ENCODE data around the gene MAB21L4. TPM values are rescaled to one million over a fixed set of nuclear protein-coding genes. Genes with fewer than 3 reads are reported as not detected.

The MAB21L4 gene
- total RNA-seq, 2 donors from 2014 or later, result not detected

- H3K4me3 ChIP-seq, result no peak overlapping the region
- ATAC-seq (ENCODE audit: insufficient number of reproducible peaks, low FRiP score, low read depth), result no peak
- TF ChIP-seq CTCF (IDR thresholded peaks at IDR 0.05), result no peak
Observed at GRCh38 chr2:240884745-240885144, 11.2 kb downstream of the MAB21L4 start.

DNA sequence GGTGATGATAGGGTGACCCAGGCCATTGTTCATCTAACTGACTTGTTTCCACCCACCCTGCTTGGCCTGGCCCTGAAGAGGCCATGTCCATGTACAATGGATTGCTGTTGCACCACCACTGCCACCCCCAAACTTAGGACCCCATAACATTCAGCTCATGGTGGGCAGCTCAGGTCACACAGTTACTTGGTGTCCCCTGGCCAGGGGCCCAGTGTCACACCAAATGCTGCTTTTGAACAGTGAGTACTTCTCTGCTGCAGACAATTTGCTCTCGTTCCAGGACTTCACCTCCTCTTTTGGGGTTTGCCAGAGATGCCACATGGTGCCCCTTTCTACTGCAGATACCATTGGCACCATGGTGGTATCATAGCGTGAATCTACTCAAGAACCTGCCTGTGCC lies 11.7 kb downstream of the MAB21L4 start:
- Histone ChIP-seq H3K27ac (no peak overlapping the region), H3K27me3 (replicated peaks; ENCODE audit: insufficient read depth) (no peaks in the 10 kb centered on the region), H3K36me3 (no peaks in the 10 kb centered on the region), H3K4me3 (no peak overlapping the region), H3K4me1 (ENCODE audit: control insufficient read depth in 1 of 2, low read depth in 2 of 2) (no peaks in the 10 kb centered on the region), H3K9me3 (no peaks in the 10 kb centered on the region)
- ATAC-seq (ENCODE audit: insufficient number of reproducible peaks, low FRiP score, low read depth) (no peak), DNase-seq (ENCODE audit: low spot score) (no peak)
- TF ChIP-seq CTCF (IDR thresholded peaks at IDR 0.05), result no peak

More at GRCh38 chr2:240884745-240885144, 11.2 kb downstream of the MAB21L4 start:
- H3K9me3 ChIP-seq, result no peaks in the 10 kb centered on the region
- H3K4me1 ChIP-seq (ENCODE audit: control insufficient read depth in 1 of 2, low read depth in 2 of 2), result no peaks in the 10 kb centered on the region
- DNase-seq (ENCODE audit: low spot score), result no peak
- H3K36me3 ChIP-seq, result no peaks in the 10 kb centered on the region
- no peaks in the 10 kb centered on the region for H3K27me3 ChIP-seq (replicated peaks; ENCODE audit: insufficient read depth)
- H3K27ac ChIP-seq, result no peak overlapping the region

DNA sequence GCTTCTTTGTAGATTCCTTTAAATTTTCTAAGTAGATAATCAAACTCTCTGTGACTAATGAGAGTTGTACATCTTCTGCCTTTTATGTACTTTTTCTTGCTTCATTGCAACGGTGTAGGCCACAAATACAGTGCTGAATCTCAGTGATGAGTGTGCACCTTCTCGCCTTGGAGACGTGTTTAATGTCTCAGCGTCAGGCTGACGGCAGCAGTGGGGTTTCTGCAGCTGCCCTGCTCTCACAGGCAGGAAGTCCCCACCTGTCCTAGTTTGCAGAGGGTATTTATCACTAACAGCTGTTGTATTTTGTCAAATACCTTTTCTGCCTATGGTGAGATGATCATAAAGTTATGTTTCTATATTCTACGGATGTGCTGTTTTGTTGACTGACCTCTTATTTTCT lies 14.0 kb downstream of the MAB21L4 start:
- no peak overlapping the region for H3K4me3 ChIP-seq
- ATAC-seq (ENCODE audit: insufficient number of reproducible peaks, low FRiP score, low read depth) (no peak), DNase-seq (ENCODE audit: low spot score) (no peak)
- H3K36me3 ChIP-seq, result no peaks in the 10 kb centered on the region
- H3K9me3 ChIP-seq, result no peaks in the 10 kb centered on the region
- H3K27ac ChIP-seq, result no peak overlapping the region
- H3K4me1 ChIP-seq (ENCODE audit: control insufficient read depth in 1 of 2, low read depth in 2 of 2), result no peaks in the 10 kb centered on the region
- TF ChIP-seq CTCF (IDR thresholded peaks at IDR 0.05), result no peak
- no peaks in the 10 kb centered on the region for H3K27me3 ChIP-seq (replicated peaks; ENCODE audit: insufficient read depth)

GRCh38 chr2:240879105-240879504 lies 16.9 kb downstream of the MAB21L4 start:
- no peak for DNase-seq (ENCODE audit: low spot score)
- no peak for TF ChIP-seq CTCF (IDR thresholded peaks at IDR 0.05)
- Histone ChIP-seq H3K27me3 (replicated peaks; ENCODE audit: insufficient read depth) (no peaks in the 10 kb centered on the region), H3K36me3 (no peaks in the 10 kb centered on the region), H3K4me3 (no peak overlapping the region), H3K27ac (no peak overlapping the region), H3K4me1 (ENCODE audit: control insufficient read depth in 1 of 2, low read depth in 2 of 2) (no peaks in the 10 kb centered on the region), H3K9me3 (no peaks in the 10 kb centered on the region)
- ATAC-seq (ENCODE audit: insufficient number of reproducible peaks, low FRiP score, low read depth), result no peak

DNA sequence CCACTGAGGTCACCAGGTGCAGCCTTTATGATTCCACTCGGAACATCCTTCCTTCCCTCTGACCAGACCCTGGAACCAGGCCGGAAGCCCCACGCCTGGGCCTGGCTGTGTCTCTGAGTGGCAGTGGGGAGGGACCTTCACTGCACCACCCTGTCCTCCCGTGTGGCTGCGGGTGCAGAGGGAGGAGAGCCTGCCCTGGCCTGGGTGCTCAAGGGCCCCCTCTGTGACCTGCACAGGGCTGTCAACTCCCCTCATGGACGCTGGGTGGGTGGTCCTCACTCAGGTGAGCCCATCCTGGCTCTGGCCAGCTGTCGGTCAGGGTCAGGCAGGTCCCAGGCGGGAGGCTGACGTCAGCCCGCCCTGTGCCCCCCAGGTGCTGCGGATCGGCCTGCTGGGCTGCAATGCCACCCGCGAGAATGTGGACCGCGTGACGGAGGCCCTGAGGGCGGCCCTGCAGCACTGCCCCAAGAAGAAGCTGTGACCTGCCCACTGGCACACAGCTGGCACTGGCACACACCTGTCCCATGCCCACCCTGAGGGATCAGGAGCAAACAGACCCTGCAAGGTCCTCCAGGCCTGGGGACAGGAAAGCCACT lies 17.5 kb downstream of the MAB21L4 start:
- Histone ChIP-seq H3K4me1 (ENCODE audit: control insufficient read depth in 1 of 2, low read depth in 2 of 2) (no peaks in the 10 kb centered on the region), H3K4me3 (no peak overlapping the region), H3K27me3 (replicated peaks; ENCODE audit: insufficient read depth) (no peaks in the 10 kb centered on the region), H3K36me3 (no peaks in the 10 kb centered on the region), H3K9me3 (no peaks in the 10 kb centered on the region), H3K27ac (no peak overlapping the region)
- DNase-seq (ENCODE audit: low spot score) (no peak), ATAC-seq (ENCODE audit: insufficient number of reproducible peaks, low FRiP score, low read depth) (no peak)
- no peak for TF ChIP-seq CTCF (IDR thresholded peaks at IDR 0.05)

All from thoracic aorta (tissue), 2 donors.